SK-N-DZ (cell line): ENCODE results near the gene LRTM2.

Experiments
- DNase-seq: peaks from one replicate; pipeline ENCODE4 v3.0.0-alpha.2; 2015; ENCODE audit warnings: low spot score

LRTM2 gene

DNA sequence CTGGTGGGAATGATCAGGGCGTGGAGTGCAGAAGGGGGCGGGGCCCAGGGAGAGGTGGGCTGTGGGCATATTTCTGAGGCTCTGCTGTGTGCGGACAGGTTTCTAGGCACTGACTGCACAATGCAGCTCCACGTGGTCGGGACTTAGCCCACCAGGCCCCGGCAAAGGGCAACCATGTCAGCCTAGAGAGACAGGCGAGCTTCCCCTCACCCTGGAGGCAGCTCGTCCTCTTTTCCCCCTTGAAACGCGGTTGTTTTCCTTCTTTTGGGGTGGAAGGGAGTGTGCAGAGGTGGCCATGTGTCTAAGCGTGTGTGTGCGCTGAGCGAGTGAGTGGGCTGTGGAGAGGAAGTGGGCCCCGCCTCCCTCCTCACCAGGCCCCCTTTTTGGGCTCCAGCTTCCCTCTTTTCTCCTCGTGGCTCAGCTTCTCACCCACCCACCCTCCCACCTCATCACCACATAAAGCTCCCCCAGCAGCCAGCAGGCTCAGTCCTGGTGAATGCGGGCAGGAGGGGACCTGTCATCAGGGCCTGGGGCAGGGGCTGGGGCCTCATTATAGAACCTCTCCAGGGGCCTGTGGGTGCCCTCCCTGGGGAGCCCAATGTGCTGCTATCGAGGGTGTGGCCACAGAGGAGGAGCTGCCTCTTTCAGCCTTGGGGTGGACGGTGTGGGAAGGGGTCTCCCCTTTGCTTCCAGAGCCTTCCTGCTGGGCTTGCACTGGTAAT lies 22.0 kb downstream of the LRTM2 start:
- DNase-seq = no peak

DNA sequence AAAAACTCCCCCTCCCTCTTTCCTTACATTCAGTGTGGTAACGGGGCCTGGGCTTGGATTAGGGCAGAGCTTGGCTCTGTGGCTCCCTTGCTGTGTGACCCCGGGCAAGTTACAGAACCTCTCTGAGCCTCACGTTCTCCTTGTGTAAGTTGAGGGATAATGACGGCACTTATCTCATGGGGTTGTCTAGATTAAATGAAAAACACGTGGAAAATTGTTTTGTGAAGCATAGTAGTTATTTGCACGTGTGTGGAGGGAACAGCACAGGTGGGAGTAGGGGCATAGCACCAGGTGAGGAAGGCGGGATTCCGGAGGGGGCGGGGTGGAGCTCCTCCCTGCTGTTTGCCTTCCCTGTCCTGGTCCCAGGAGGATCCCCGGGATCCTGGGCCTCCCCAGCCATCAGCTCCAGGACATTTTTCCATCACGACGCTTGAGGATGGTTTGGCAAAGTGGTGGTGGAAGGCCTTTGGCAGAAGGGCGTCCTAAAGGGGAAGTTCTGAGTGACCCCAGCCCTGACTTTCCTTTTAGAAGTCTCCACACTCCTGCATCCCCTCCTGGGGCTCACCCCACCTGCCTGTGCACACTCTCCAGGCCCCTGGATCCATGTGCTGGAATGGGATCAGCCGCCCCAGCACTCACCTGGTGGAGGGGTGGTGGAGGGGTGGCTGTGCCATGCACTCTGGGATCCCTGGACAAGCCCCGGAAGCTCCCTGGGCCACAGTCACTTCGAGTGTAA lies 22.7 kb downstream of the LRTM2 start:
- no peak for DNase-seq

DNA sequence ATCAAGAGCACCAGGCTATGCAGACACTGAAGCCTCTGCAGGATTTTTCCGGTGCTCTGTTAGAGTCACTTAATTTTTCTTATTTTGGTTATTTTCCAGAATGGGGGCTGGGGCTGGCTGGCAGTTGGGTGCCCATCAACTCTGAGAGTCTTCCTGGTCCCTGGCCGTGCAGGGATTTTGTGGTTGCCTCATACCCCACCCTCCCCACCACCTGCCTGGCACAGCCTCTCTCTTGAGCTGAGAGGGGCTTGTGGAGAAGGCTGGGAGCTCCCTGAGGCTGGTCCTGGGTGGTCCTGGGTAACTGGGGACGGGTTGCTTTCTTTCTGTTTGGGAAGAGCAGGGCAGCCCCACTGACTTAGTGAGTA lies 23.3 kb downstream of the LRTM2 start:
- DNase-seq = no peak

- no peak for DNase-seq
Observed at GRCh38 chr12:1844223-1844622, 23.9 kb downstream of the LRTM2 start.

GRCh38 chr12:1844661-1845409 lies 24.5 kb downstream of the LRTM2 start:
- no peak for DNase-seq

DNA sequence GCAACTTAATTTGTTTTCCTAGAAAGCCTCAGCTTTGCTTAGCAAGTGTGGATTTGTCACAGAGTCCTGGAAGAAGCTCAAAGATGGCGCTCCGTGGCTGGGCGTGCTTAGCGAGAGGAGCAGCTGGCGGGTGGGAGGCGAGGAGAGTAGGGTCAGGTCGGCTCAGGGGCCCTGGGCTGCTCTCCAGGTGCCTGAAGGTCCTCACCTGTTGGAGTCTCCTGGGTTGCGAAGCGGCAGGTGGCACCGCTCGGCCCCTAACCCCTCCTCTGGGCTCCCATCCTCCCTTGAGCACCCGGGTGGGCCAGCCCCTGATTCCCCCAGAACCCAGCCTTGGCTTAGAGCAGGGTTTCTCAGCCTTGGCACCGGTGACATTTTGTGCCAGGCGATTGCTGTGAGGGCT lies 25.1 kb downstream of the LRTM2 start:
- DNase-seq = no peak

DNA sequence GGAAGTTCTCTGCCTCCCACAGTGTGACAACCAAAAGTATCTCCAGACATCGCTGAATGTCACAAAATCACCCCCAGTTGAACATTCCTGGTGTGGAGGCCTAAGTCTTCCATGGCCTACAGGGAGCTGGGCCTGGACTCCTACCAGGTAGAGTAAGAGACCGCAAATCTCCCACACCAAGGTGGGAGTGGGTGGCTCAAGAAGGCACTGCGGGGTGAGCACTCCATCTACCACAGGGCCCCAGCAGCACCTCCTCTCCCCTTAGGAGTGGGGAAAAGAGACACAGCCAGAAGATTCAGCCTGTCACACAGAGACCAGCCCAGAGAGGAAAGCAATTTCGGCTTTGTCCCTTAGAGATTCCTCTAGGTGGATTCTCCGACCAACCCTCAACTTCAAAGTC lies 25.5 kb downstream of the LRTM2 start:
- no peak for DNase-seq

- DNase-seq = no peak
Observed at GRCh38 chr12:1846421-1847405, 26.3 kb downstream of the LRTM2 start.

DNA sequence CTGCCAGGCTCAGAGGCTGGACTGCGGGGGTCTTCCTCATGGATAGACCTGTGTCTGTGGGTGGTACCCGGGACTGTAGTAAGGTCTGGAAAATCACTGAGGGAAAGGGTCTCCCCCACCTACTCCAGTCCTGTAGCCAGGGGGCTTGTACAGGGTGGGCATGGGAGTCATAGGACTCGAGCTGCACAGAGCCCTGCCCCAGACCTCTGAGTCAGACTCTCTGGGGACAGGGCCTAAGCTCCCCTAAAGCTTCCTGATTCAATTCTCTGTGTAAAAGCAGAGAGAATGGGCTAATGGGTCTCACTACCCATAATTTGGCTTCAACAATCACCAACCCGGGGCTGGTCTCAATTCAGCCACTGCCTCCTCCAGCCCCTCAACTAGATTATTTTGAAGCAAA lies 27.0 kb downstream of the LRTM2 start:
- no peak for DNase-seq

- no peak for DNase-seq
Observed at GRCh38 chr12:1848146-1848545, 27.8 kb downstream of the LRTM2 start.

GRCh38 chr12:1848745-1849144 lies 28.4 kb downstream of the LRTM2 start:
- no peak for DNase-seq

- no peak for DNase-seq
Observed at GRCh38 chr12:1851151-1851701, 30.9 kb downstream of the LRTM2 start.

GRCh38 chr12:1852076-1852475 lies 31.7 kb downstream of the LRTM2 start:
- DNase-seq = no peak

DNA sequence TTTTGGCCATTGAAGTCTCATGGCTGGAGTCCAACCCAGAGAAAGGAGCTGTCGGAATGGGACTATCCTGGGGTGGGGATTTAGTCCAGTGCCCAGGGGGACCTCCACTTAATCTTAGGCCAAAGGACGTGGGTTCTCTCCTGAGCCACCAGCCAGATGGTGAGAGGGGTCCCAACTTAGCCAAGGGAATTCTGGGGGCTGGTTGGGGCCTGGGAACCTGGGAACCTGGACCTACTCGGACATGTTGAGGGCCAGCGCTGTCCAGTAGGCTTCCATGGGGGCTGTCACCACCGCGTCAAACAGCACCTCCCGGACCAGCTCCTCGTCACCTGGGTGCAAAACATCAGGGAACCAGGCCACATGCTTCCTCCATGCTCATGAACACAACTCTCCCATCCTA lies 33.4 kb downstream of the LRTM2 start:
- no peak for DNase-seq

GRCh38 chr12:1855241-1855640 lies 34.9 kb downstream of the LRTM2 start:
- no peak for DNase-seq

GRCh38 chr12:1857086-1857485 lies 36.7 kb downstream of the LRTM2 start:
- no peak for DNase-seq

DNA sequence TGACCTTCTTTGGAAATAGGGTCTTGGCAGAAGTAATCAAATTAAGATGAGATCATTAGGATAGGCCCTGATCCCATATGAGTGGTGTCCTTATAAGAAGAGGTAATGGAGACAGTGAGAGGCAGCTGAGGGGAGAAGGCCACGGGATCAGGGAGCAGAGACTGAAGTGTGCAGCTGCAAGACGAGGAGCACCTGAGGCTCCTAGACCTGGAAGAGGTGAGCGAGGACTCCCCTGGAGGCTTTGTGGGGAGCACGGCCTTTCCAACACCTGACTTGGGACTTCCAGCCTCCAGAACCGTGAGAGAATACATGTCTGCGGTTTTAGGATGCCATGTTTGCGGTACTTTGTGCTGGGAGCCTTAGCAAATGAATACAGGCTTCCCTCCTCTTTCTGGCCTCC lies 37.5 kb downstream of the LRTM2 start:
- DNase-seq = no peak

GRCh38 chr12:1858456-1858855 lies 38.1 kb downstream of the LRTM2 start:
- DNase-seq = no peak

DNA sequence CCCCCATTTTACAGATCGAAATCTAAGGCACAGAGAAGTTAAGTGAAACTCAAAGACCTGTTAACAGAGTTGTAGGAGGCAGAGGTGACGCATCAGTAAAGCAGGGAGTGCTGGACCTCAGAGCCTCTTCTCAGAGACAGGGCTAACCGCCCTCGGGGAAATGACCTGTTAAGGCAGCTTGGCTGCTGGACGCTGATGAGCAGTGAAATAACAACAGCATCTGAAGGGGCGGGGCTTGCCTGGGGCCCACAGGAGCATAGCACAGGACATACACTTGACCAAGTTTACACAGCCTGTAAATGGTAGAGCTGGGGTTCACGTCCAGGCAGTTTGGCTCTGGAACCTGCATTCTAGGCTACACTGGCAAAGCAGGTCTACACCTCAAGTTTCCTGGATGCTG lies 39.3 kb downstream of the LRTM2 start:
- DNase-seq = no peak

GRCh38 chr12:1862973-1863372 lies 42.6 kb downstream of the LRTM2 start:
- DNase-seq = no peak

GRCh38 chr12:1863823-1864222 lies 43.5 kb downstream of the LRTM2 start:
- no peak for DNase-seq
